Fibroblast of lung (primary cell): ENCODE measurements around the gene CNIH1. TPM values are rescaled to one million over a fixed set of nuclear protein-coding genes. Genes with fewer than 3 reads are reported as not detected.

Source experiments
- DNase-seq, 2 donors: peaks; one replicate each; pipeline versions ENCODE4 v3.0.0 to v3.0.0-alpha.2; 2010; ENCODE audit warnings: low read depth in 2 of 2
- H2AFZ ChIP-seq: 2 replicates; pipeline ENCODE4 v1.5.1; 2012; ENCODE audit warnings: low read length, control low read depth, inconsistent platforms
- H3K27ac ChIP-seq: 2 replicates; pipeline ENCODE4 v1.5.1; 2011; ENCODE audit warnings: low read length, control low read depth; ENCODE audit not compliant: insufficient read depth
- H3K27me3 ChIP-seq: 2 replicates; pipeline ENCODE4 v1.5.1; 2011; ENCODE audit warnings: mild to moderate bottlenecking, low read length; ENCODE audit not compliant: control insufficient read depth, insufficient read depth
- H3K36me3 ChIP-seq: 2 replicates; pipeline ENCODE4 v1.5.1; 2011; ENCODE audit warnings: low read length; ENCODE audit not compliant: control insufficient read depth, insufficient read depth
- H3K4me1 ChIP-seq: 2 replicates; pipeline ENCODE4 v1.5.1; 2011; ENCODE audit warnings: low read length; ENCODE audit not compliant: control insufficient read depth, insufficient read depth; ENCODE audit errors: extremely low read depth
- H3K4me2 ChIP-seq: 2 replicates; pipeline ENCODE4 v1.5.1; 2011; ENCODE audit warnings: low read length, control low read depth; ENCODE audit not compliant: insufficient read depth; ENCODE audit errors: extremely low read depth
- H3K4me3 ChIP-seq, 4 experiments: fragments of 200-600 bp in 1 of 4; sonication (generic) in 1 of 4; replicated peaks in 1 of 4; 2 replicates each; pipeline ENCODE4 v1.5.1; 2011 to 2016; ENCODE audit warnings: low read length in 4 of 4, low read depth in 3 of 4, mild to moderate bottlenecking in 3 of 4, control low read depth in 2 of 4, inconsistent platforms in 1 of 4, mixed read lengths in 1 of 4; ENCODE audit not compliant: insufficient read depth in 1 of 4; ENCODE audit errors: control extremely low read depth in 1 of 4
- H3K79me2 ChIP-seq: 2 replicates; pipeline ENCODE4 v1.5.1; 2012; ENCODE audit warnings: mild to moderate bottlenecking, low read length, inconsistent platforms; ENCODE audit not compliant: control insufficient read depth, insufficient read depth
- H3K9ac ChIP-seq: 2 replicates; pipeline ENCODE4 v1.5.1; 2011; ENCODE audit warnings: mild to moderate bottlenecking, low read length, control low read depth; ENCODE audit not compliant: insufficient read depth
- H3K9me3 ChIP-seq: 2 replicates; pipeline ENCODE4 v1.5.1; 2012; ENCODE audit warnings: low read depth, low read length; ENCODE audit not compliant: control insufficient read depth, insufficient read depth
- H4K20me1 ChIP-seq: 2 replicates; pipeline ENCODE4 v1.5.1; 2011; ENCODE audit warnings: low read length; ENCODE audit not compliant: control insufficient read depth, insufficient read depth; ENCODE audit errors: extremely low read depth
- CTCF ChIP-seq, 2 donors: IDR thresholded peaks in 1 of 2; conservative IDR thresholded peaks in 1 of 2; 1 replicate in 1 of 2; 2 replicates in 1 of 2; pipeline ENCODE4 v1.5.1; 2011 to 2012; ENCODE audit warnings: low read length in 2 of 2, control low read depth in 1 of 2, inconsistent platforms in 1 of 2, low read depth in 1 of 2, mild to moderate bottlenecking in 1 of 2
- EZH2 ChIP-seq: IDR thresholded peaks from 2 replicates; pipeline ENCODE4 v1.5.1; 2012; ENCODE audit warnings: low read length, control low read depth, mild to moderate bottlenecking; ENCODE audit errors: missing control alignments
- polyA minus RNA-seq: library from RNA; depleted of rRNA, polyadenylated mRNA; stranded (reverse); fragments of >200 nt; gene quantifications from 2 replicates; pipeline ENCODE4 v1.2.3, GENCODE V29; 2011; ENCODE audit warnings: low replicate concordance
- polyA plus RNA-seq, 2 donors: library from polyadenylated mRNA; depleted of rRNA in 1 of 2; stranded (reverse) in 1 of 2; unstranded in 1 of 2; fragments of >200 nt; gene quantifications; 2 replicates each; pipeline ENCODE4 v1.2.1, GENCODE V29; 2011 to 2012; ENCODE audit warnings: missing spikeins in 1 of 2
- total RNA-seq: library from RNA; depleted of rRNA; stranded (reverse); fragments of >200 nt; gene quantifications from 2 replicates; pipeline ENCODE4 v1.2.1, GENCODE V29; 2014

The CNIH1 gene
- total RNA-seq (61.1 and 109 TPM in 2 replicates), polyA plus RNA-seq (261 and 301 TPM in 2 replicates), polyA minus RNA-seq (217 and 253 TPM in 2 replicates)
- 173 and 190 TPM in 2 replicates for polyA plus RNA-seq (2012)

GRCh38 chr14:54440873-54441868, at the start of gene CNIH1:
Gene CNIH1 (minus strand): TSS chr14:54441374. CDS start chr14:54441327, 47 bp downstream.
- Histone ChIP-seq H3K4me3 (peak within 1 kb of the TSS; percentile 60 to 97 (median 70)), H3K27ac (peak within 1 kb of the TSS; percentile 81), H3K79me2 (peaks cover 45% of the 10 kb centered on the region), H3K9me3 (no peaks in the 10 kb centered on the region), H3K27me3 (no peaks in the 10 kb centered on the region), H2AFZ (peak within 1 kb of the TSS; percentile 92), H3K4me1 (peaks cover 4% of the 10 kb centered on the region), H3K36me3 (no peaks in the 10 kb centered on the region), H3K9ac (peak within 1 kb of the TSS; percentile 99), H3K4me2 (peak within 1 kb of the TSS; percentile 86), H4K20me1 (no peaks in the 10 kb centered on the region)
- peak; percentile 82 for TF ChIP-seq CTCF (conservative IDR thresholded peaks at IDR 0.05 in 1 of 2, IDR thresholded peaks at IDR 0.05 in 1 of 2; ENCODE audit: low read depth in 1 of 2, low read length in 2 of 2)
- TF ChIP-seq EZH2, result no peak
- DNase-seq, result peak; percentile 91 to 92

GRCh38 chr14:54490445-54491175, 49.4 kb upstream of the CNIH1 start:
- H3K9me3 ChIP-seq, result no peaks in the 10 kb centered on the region
- no peak for TF ChIP-seq CTCF (conservative IDR thresholded peaks at IDR 0.05 in 1 of 2, IDR thresholded peaks at IDR 0.05 in 1 of 2; ENCODE audit: low read depth in 1 of 2, low read length in 2 of 2)
- no peak for TF ChIP-seq EZH2
- no peak overlapping the region for H3K4me3 ChIP-seq
- H3K4me1 ChIP-seq, result peaks cover 2% of the 10 kb centered on the region
- H2AFZ ChIP-seq, result no peak overlapping the region
- no peak for DNase-seq
- H3K4me2 ChIP-seq, result no peak overlapping the region
- peaks cover 29% of the 10 kb centered on the region for H3K79me2 ChIP-seq
- H3K36me3 ChIP-seq, result no peaks in the 10 kb centered on the region
- no peaks in the 10 kb centered on the region for H3K27me3 ChIP-seq
- H3K27ac ChIP-seq, result no peak overlapping the region
- H4K20me1 ChIP-seq, result no peaks in the 10 kb centered on the region
- no peak overlapping the region for H3K9ac ChIP-seq
